DMS 273 treated with DMSO at 0.1 percent for 48 hours (cell line): Measurements from ENCODE around the gene SNX33.
A peak's percentile ranks its signal among the peaks of the same experiment; 100 is the strongest.
"Not testable (repeated sequence)": the region's sequence is repeated elsewhere in the genome, so short reads cannot be mapped to it uniquely, and the experiment has no call there.

Experiments used
- DNase-seq: peaks from one replicate; lab custom pipeline; 2025; lab: John Stamatoyannopoulos, UW

SNX33 gene, protein sequence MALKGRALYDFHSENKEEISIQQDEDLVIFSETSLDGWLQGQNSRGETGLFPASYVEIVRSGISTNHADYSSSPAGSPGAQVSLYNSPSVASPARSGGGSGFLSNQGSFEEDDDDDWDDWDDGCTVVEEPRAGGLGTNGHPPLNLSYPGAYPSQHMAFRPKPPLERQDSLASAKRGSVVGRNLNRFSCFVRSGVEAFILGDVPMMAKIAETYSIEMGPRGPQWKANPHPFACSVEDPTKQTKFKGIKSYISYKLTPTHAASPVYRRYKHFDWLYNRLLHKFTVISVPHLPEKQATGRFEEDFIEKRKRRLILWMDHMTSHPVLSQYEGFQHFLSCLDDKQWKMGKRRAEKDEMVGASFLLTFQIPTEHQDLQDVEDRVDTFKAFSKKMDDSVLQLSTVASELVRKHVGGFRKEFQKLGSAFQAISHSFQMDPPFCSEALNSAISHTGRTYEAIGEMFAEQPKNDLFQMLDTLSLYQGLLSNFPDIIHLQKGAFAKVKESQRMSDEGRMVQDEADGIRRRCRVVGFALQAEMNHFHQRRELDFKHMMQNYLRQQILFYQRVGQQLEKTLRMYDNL

DNA sequence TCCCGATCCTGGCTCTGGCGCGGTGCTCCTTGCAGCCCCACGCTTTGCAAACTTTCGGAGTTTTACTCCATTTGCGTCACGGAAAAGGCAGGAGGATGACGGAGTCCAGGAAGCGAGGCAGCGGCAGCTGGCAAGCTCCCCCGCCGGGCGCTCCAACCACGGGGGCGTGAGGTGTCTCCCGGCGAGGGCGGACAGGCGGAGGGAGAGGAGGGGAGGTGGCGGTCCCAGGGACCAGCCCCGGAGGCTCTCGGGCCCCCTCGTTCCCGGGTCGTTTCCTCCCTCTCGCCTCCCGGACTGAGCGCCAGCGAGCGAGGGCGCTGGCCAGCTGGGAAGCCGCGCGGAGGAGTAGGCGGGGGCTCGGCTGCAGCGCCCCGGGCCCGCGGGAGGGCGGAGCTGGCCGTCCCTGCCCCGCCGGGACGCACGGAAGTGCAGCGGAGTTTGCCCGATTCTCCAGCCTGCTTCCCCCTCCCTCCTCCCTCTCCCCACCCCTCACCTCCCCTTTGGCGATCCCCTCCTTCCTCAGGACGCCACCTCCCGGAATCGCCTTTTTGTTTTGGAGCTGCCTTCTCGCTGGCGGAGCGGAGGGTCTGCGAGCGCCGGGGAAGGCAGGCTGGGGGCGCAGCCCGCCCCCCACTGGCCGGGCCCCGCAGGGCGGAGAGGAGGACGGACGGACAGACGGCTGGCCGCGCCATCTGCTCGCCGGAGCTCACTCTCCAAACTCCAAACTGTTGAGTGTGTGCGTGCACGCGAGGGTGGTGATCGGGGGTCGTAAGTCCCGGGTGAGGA, at the start of gene SNX33:
TSS of gene SNX33 (plus strand) at position 543 of the 786 bp plus-strand sequence. CDS start 1,191 bp downstream, outside the sequence.
- DNase-seq = no peak

GRCh38 chr15:75598361-75598760, 49.4 kb upstream of the SNX33 start:
- DNase-seq = no peak

DNA sequence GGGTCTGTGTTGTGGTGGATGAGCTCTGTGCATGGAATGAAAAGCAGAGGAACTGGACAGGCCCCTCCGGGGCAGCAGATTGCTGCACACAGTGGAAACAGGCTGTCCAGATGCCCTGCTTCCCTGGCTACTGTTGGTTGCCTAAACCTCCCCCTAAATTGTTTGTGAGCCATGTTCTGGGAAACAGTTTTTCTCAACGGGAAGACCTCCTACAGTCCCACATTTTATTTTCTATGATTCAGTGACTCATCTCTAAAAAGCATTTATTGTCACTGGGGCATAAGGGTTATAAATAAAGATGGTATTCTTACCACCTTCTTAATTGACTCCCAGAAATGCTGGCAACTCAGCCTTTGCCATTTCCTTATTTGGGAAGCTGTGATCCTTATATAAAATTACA, 48.3 kb upstream of the SNX33 start:
- no peak for DNase-seq

GRCh38 chr15:75606026-75606425, 41.7 kb upstream of the SNX33 start:
- no peak for DNase-seq

DNA sequence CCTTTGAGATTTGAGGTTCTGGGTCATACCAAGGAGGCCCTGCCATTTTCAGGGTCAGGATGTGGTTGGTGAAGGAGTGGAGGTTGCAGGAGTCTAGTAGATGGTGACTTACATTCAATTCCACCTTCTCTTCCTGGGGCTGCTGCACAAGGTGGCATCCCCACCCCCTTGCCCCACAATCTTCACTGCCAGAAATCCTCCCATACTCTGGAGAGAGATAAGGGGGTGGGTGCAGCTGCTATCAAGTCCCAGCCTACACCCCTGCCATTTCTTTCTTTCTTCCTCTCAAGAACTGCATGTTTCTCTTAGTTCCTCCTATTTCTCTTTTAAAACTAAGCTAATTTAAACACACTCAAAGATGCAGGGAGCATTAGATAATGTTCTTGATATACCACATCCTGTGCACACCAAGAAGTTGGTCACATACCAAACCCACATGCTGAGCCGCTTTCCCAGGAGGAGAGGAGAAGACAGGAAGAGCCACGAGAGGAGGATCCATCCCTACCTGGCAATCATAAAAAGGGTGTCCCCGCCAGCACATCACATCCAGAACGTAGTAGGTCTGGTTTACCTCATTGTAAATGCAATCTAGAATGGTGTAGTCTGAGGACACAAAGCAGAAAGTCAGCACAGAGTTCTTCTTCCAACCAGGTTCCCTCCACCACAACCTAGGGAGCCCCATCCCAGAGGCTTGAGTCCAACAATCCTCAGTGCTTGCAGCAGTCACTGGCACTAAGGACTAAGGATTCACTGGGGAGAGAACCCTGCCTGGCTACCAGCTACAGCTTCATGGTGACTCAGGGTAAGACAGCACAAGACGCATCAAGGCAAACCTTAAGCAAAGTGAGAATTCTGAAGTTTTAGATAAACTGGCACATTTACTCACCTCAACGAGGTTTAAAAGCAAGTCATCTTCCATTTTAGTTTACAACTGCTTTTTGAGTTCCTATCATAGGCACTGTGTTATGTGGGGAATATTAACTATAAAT, 40.7 kb upstream of the SNX33 start:
- no peak for DNase-seq

DNA sequence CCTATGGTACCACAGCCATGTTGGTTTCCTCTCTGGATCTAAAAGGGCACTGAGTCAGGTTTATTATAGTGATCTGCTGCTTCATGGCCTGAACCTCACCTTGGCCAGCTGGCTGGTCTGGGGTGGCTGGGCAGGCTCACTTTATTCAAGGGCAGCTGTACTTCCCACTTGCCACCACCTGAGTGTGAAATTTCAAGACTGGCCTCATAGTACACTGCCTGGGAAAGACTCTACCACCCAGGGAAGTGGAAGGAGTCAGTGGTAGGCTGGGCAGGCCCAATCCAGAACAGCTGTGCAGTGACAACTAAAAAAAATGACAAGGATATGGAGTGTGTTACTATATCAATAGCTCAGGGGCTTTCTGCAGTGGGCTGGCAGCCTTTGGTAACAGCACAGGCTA, 30.9 kb upstream of the SNX33 start:
- DNase-seq = no peak

DNA sequence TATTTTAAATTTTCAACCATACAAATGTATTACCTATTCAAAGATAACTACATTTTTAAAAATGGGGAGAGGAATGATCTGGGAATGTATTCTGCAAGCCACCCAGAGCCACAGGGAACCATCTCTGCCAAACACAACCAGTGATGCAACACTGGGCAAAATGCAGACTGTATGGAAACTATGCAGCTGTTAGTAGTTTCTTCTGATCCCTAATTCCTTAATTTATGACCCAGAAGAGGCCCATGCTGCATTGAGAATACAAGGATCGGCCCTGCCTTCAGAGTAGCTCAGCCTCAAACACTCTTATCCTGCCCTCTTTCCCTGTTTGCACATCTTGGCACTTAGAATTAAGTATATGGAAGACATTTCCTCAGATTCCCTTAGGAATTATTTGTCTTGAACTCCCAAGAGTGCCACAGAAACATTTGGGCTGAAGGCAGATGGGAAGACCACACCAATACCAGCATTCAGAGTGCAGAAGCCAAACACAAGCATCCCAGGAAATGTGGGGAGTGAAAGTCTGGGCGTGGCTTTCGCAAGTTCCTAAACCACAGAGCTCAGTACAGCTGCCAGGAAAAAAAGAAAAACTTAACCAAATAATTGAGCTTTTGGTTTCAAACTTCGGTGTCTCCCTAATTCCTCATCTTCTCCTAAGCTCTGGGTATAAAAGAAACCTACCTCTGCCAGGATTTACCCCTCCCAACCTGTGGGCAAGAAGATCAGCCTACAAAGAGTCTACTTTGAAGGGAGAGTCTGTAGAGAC, 27.5 kb upstream of the SNX33 start:
- DNase-seq = no peak

DNA sequence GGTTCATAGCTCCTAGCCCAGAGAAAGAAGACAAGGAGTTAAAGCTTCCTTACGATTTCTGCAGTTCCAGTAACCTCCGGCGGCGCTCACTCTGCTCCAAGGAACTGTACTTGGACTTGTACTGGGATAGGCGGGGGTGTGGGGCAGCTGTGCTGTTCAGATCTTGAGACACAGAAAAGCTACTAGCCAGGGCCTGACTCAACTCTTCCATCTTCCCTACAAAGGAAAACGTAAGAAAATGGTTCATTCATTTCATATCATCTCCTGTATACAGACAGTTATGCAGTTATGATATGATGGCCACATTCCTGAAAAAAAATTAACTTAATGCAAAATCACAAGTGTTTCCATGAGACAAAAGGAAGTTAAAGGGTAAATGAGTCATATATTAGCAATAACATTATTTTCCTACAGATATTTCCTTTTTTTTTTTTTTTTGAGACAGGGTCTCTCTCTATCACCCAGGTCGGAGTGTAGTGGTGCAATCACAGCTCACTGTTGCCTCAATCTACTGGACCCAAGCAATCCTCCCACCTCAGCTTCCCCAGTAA, 26.8 kb upstream of the SNX33 start:
- no peak for DNase-seq

DNA sequence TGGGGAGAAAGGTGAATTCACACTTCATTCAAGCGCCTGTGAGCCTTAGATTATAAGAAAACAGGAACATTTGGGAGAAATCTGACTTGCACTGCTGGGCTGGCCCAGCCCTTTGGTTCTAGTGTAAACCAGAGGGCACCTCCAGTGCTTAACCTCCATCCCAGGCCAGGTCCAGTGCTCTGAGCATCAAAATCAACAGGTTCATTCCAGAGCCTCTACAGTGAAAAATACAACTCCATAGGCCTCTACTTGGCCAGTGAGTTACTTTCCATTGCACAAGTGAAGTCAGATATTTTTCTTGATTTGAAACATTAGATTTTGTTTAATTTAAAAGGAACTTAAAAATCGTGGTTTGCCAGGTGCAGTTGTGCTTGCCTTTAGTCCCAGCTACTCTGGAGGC, 25.2 kb upstream of the SNX33 start:
- no peak for DNase-seq

DNA sequence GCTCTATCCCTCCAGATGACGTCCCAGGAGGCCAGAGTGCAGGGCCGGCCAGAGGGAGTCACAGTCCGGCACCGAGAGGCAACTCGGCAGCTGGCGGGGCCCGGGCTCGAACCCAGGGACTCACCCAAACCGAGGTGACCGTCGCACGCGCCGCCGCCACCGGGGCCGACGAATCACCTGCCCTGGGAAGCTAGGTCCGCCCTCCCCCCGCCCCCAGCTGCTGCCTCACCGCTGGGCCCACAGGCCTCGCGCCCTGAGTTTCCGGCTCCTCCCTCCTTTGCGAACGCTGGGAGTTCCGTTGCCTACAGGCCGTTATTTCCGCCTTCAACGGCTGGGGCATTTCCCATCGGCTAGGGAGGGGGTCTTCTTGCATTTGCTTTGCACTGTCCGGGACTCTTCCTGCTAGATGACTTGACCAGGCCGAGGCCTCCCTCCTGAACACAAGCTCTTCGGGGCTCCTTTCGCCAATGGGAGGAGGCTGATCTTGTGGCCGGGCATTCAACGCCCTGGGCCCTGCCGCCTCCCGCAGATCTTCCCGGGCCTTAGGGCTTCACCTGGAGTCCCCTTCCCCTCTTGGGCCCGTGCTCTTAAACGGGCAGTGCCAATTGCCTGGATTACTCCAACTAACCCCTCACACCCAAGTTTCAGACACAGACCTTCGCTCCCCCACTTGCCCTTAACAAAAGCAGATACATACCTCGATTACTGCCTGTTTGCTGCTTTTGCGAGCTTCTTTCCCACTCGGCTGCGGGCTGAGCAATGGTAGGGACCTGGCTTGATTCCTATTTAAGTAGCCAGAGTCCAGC, 22.0 kb upstream of the SNX33 start, which contains the start of gene SNUPN:
TSS of gene SNUPN (minus strand) at position 184 of the 806 bp plus-strand sequence. CDS start 4,674 bp downstream, outside the sequence.
- peak; percentile 78 for DNase-seq

GRCh38 chr15:75631935-75632334, 15.8 kb upstream of the SNX33 start:
- no peak for DNase-seq

GRCh38 chr15:75633922-75634321, 13.8 kb upstream of the SNX33 start:
- not testable (repeated sequence) for DNase-seq

DNA sequence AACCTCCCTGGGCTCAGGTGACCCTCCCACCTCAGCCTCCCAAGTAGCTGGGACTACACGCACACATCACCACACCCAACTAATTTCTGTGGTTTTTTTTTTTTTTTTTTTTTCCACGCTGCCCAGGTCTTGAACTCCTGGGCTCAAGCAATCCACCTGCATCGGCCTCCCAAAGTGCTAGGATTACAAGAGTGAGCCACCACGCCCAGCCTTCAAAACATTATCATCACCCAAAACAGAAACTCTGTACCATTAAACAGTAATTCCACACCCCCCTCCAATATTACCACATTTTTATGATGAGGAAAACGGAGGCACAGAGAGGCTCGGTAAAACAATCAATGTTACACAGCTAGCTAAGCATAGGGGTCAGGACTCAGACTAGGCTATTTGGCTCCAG, 11.7 kb upstream of the SNX33 start:
- DNase-seq = no peak

GRCh38 chr15:75637245-75638009, 10.3 kb upstream of the SNX33 start:
- DNase-seq = no peak

- no peak for DNase-seq
Measured at GRCh38 chr15:75639191-75639708, 8.5 kb upstream of the SNX33 start.

GRCh38 chr15:75639709-75640482, 7.8 kb upstream of the SNX33 start, which contains the start of gene IMP3:
Gene IMP3, minus strand, starts transcription at chr15:75640224. Its CDS starts 56 bp downstream, at chr15:75640168.
- DNase-seq = peak; percentile 89

DNA sequence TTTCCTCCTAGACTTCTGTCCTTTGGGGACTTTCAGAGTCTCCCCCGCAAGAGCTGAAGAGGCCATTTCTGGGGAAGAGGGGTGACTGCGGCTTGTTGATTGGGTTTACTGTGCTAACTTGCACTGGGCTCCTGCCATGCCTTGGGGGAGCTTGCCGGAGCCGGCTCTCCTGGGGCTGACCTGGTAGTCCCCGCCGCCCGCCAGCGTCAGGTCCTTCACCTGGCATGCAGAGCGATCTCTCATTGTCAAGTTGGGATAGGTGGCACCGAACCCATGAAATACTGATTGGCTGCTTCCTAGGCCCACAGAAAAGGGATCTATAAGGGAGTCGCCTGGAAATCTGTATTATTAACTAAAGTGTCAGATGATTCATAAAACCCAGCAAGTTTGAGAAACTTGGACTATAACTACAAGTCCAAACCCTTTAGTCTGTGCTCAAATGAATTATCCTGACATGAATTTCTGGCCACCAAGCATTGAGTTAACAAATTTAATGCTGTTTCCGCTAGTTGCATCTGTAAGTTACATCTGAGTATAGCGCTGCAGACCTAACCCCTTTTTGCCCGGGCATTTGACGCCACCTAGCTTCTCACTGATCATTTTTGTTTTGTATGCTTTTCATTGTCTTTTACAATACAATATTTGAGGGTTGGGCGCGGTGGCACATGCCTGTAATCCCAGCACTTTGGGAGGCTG, 7.1 kb upstream of the SNX33 start:
- peak; percentile 18 for DNase-seq
